DOHH2 (cell line): ENCODE measurements around the gene INSM1.

Experiments
- H3F3A ChIP-seq: fragments of 200-600 bp; sonication (generic), shearing (Covaris generic); 2 replicates; pipeline ENCODE4 v1.6.0; 2016; ENCODE audit warnings: antibody characterized with exemption, mild to moderate bottlenecking; ENCODE audit not compliant: control insufficient read depth, insufficient read depth
- H3K27ac ChIP-seq: fragments of 200-600 bp; sonication (generic); 2 replicates; pipeline ENCODE4 v1.5.1; 2014; ENCODE audit warnings: low read depth, mild to moderate bottlenecking, low read length, moderate library complexity
- H3K27me3 ChIP-seq: fragments of 200-600 bp; sonication (generic); 2 replicates; pipeline ENCODE4 v1.6.1; 2014; ENCODE audit warnings: mild to moderate bottlenecking, low read length, mixed read lengths; ENCODE audit not compliant: control insufficient read depth
- H3K36me3 ChIP-seq: fragments of 200-600 bp; sonication (generic); 2 replicates; pipeline ENCODE4 v1.6.1; 2014; ENCODE audit warnings: mild to moderate bottlenecking, low read length, moderate library complexity, mixed read lengths; ENCODE audit not compliant: control insufficient read depth
- H3K4me1 ChIP-seq: fragments of 200-600 bp; sonication (generic); 2 replicates; pipeline ENCODE4 v1.6.1; 2014; ENCODE audit warnings: mild to moderate bottlenecking, low read length, mixed read lengths; ENCODE audit not compliant: control insufficient read depth
- H3K4me2 ChIP-seq: fragments of 200-600 bp; sonication (generic); 2 replicates; pipeline ENCODE4 v1.6.0; 2014; ENCODE audit warnings: mild to moderate bottlenecking, low read length, moderate library complexity
- H3K4me3 ChIP-seq: fragments of 200-600 bp; sonication (generic); 2 replicates; pipeline ENCODE4 v1.5.1; 2014; ENCODE audit warnings: mild to moderate bottlenecking, low read length, mixed read lengths
- H3K79me2 ChIP-seq: fragments of 200-600 bp; sonication (generic); 2 replicates; pipeline ENCODE4 v1.6.1; 2014; ENCODE audit warnings: mild to moderate bottlenecking, low read length, mixed read lengths; ENCODE audit not compliant: control insufficient read depth
- H3K9me2 ChIP-seq: fragments of 200-600 bp; sonication (generic); replicated peaks from 2 replicates; pipeline ENCODE4 v1.6.1; 2014; ENCODE audit warnings: mild to moderate bottlenecking, low read length, mixed read lengths; ENCODE audit not compliant: control insufficient read depth
- H3K9me3 ChIP-seq: fragments of 200-600 bp; sonication (generic); 2 replicates; pipeline ENCODE4 v1.6.1; 2014; ENCODE audit warnings: antibody characterized with exemption, low read length, mixed read lengths; ENCODE audit not compliant: control insufficient read depth, insufficient read depth
- H4K20me1 ChIP-seq: fragments of 200-600 bp; sonication (generic); 2 replicates; pipeline ENCODE4 v1.6.0; 2014; ENCODE audit warnings: low read depth, mild to moderate bottlenecking, antibody characterized with exemption, low read length, moderate library complexity; ENCODE audit not compliant: control insufficient read depth, insufficient read depth
- EZH2phosphoT487 ChIP-seq: fragments of 200-600 bp; sonication (generic); IDR thresholded peaks from 2 replicates; pipeline ENCODE4 v1.6.1; 2017; ENCODE audit warnings: borderline replicate concordance, mild to moderate bottlenecking, antibody characterized with exemption, low read length, moderate library complexity, mixed read lengths
- TF ChIP-seq, protein P1 (sequence below): fragments of 200-600 bp; sonication (generic); IDR thresholded peaks from one replicate; pipeline ENCODE4 v1.5.1; 2014; ENCODE audit warnings: antibody characterized with exemption, mild to moderate bottlenecking, low read depth, low read length; ENCODE audit not compliant: poor library complexity, severe bottlenecking

Gene INSM1

DNA sequence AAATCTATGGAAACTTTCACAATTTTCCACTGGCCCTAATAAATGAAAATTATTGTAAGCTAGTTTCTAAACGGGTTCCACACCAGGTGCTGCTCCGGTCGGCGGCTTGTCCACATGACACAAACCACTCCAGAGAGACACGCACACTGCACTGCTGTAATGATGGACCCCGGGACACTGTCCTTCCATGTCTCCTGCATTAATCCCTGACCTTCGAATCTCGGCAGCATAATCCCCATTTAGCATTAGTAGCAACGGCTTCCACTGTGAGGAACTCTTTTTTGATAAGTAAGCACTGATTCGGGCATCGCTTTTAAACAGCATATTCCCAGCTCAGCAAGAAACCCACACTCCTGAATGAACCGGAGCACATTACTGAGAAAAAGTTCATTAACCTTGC lies 43.5 kb downstream of the INSM1 start:
- Histone ChIP-seq H3K4me2 (no peak overlapping the region), H3F3A (no peaks in the 10 kb centered on the region), H3K27me3 (no peaks in the 10 kb centered on the region), H3K79me2 (no peaks in the 10 kb centered on the region), H3K4me1 (no peaks in the 10 kb centered on the region), H4K20me1 (no peaks in the 10 kb centered on the region), H3K4me3 (no peak overlapping the region), H3K27ac (no peak overlapping the region), H3K36me3 (no peaks in the 10 kb centered on the region), H3K9me3 (no peaks in the 10 kb centered on the region), H3K9me2 (no peaks in the 10 kb centered on the region)
- TF ChIP-seq, protein P1, sequence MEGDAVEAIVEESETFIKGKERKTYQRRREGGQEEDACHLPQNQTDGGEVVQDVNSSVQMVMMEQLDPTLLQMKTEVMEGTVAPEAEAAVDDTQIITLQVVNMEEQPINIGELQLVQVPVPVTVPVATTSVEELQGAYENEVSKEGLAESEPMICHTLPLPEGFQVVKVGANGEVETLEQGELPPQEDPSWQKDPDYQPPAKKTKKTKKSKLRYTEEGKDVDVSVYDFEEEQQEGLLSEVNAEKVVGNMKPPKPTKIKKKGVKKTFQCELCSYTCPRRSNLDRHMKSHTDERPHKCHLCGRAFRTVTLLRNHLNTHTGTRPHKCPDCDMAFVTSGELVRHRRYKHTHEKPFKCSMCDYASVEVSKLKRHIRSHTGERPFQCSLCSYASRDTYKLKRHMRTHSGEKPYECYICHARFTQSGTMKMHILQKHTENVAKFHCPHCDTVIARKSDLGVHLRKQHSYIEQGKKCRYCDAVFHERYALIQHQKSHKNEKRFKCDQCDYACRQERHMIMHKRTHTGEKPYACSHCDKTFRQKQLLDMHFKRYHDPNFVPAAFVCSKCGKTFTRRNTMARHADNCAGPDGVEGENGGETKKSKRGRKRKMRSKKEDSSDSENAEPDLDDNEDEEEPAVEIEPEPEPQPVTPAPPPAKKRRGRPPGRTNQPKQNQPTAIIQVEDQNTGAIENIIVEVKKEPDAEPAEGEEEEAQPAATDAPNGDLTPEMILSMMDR, result no peak
- no peak for TF ChIP-seq EZH2phosphoT487

GRCh38 chr20:20411836-20412235 lies 43.9 kb downstream of the INSM1 start:
- Histone ChIP-seq H3K4me3 (no peak overlapping the region), H3K9me2 (no peaks in the 10 kb centered on the region), H3K79me2 (no peaks in the 10 kb centered on the region), H3K36me3 (no peaks in the 10 kb centered on the region), H3K27me3 (no peaks in the 10 kb centered on the region), H3F3A (no peaks in the 10 kb centered on the region), H4K20me1 (no peaks in the 10 kb centered on the region), H3K4me1 (no peaks in the 10 kb centered on the region), H3K9me3 (no peaks in the 10 kb centered on the region), H3K27ac (no peak overlapping the region), H3K4me2 (no peak overlapping the region)
- TF ChIP-seq, protein P1, result no peak
- TF ChIP-seq EZH2phosphoT487, result no peak

DNA sequence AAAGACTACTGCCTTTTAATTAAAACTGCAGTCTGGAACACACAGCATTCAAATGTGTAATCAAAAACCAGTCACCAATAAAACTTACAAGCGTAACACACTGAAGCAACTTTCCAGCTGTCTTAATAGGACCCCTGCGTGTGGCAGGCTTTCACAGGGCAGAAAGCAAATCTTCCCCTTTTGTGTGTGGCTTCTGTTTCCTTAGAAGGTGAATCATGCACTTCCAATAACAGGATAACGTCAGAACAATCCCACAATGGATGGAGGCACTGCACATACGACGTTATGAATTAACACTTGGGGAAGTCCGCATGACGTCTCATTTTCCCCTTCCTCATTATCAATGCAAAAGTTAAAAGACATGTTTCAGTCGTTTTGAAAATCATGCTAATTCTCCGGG lies 44.8 kb downstream of the INSM1 start:
- Histone ChIP-seq H3K36me3 (no peaks in the 10 kb centered on the region), H3K4me2 (no peak overlapping the region), H3K79me2 (no peaks in the 10 kb centered on the region), H3K27me3 (no peaks in the 10 kb centered on the region), H3K4me1 (no peaks in the 10 kb centered on the region), H3K4me3 (no peak overlapping the region), H3F3A (no peaks in the 10 kb centered on the region), H3K27ac (no peak overlapping the region), H3K9me3 (no peaks in the 10 kb centered on the region), H4K20me1 (no peaks in the 10 kb centered on the region), H3K9me2 (no peaks in the 10 kb centered on the region)
- no peak for TF ChIP-seq EZH2phosphoT487
- TF ChIP-seq, protein P1, result no peak
